Measurements from ENCODE around the gene WDFY4.

Gene WDFY4

DNA sequence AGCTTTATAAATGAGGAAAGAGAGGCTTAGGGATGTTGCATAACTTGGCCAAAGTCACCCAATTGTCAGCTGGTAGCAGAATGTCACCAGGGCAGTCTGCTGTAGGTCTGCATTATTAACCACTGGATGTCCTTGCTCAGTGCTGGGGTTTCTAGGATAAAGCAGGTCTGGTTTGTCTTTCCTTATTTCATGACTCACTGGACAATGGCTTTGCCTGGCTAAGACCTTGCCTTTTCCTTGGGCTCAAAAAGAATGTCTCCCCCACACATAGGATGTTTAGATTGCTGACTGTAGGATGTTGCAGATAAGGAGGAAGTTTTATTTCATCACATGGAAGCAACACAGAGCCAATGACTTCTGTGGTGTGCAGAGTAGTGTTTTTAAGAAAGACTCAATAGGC is 29.4 kb downstream of the WDFY4 start:
- DNase-seq: no peak

DNA sequence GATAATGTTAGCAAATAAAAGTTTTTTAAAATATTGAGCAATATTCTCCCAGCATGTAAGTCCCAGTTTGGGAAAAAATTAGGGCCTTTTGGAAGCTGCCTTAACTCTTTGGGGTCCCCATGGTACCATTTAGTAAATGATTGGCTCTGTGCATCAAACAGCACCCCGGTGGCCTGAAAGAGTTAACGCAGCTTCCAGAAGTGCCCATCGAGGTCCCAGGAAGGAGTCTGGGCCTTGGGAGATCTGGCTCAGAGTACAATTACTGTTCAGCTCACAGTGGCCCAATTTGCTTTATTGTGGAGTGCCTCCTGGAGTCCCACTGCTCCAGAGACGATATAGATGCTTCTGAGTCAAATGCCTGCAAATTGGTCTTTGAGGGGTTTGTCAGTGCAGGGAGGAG is 31.7 kb downstream of the WDFY4 start:
- DNase-seq: no peak

- DNase-seq: no peak
Measured at GRCh38 chr10:48720611-48721010, 35.9 kb downstream of the WDFY4 start.

DNA sequence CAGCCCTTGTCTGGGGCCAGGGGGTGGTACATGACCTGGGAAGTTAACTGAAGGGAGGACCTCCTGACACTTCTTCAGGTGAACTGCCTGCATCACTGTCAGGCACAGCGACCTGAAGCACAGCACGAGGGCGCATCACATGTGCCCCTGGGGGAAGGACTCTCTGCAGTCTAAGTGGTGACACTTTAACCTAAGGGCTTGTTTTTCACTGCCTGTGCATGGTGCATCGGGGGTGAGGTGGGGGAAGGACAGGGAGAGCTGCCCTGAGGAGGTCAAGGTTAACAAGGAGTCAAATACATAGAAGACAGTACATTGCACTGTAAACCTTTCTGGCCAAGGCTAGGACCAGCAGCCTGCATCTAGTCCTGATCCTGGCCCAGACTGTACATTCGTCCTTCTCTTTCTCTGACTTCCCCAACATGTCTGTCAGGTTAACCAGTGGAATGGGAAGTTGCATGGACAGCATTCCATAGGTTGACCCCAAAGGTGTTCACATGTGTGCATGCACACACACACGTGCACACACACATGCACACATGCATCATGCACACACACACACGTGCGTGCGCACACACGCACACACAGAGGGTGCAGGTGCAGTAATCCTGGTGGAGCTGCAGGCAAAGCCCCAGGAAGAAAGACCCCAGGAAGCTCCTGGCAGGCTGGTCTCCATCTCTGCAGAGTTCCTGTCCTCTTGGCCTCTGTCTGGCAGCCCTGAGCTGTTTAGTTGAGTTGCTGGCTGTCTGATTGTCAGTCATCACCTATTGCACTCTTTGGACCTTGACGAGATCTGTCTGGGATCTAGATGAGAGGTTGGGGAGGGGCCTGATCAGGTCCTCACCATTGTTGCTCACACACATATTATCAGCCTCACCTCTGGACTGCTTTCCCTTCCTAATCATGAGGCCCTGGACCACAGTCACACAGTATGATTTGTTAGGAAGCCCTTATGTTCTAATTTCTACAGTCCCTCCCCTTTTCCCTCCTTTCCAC is 37.8 kb downstream of the WDFY4 start:
- DNase-seq: no peak

GRCh38 chr10:48724127-48724526 is 39.5 kb downstream of the WDFY4 start:
- no peak for DNase-seq

DNA sequence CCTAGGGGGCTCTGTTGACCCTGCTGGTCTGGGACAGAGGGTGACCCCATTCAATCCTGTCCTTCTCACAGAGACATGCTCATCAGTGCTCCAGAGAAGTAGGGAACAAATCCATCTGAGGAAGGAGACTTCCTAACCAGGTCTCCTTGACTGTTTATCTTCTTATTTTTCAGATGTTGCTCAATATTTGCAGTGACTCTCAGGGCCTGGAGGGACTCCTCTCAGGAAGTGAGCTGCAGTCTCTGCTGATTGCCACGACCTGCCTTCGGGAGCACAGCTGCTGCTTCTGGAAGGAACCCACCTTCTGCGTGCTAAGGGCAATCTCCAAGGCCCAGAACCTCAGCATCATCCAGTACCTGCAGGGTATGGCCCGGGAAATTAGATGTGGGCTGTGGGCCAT is 41.0 kb downstream of the WDFY4 start:
- no peak for DNase-seq

DNA sequence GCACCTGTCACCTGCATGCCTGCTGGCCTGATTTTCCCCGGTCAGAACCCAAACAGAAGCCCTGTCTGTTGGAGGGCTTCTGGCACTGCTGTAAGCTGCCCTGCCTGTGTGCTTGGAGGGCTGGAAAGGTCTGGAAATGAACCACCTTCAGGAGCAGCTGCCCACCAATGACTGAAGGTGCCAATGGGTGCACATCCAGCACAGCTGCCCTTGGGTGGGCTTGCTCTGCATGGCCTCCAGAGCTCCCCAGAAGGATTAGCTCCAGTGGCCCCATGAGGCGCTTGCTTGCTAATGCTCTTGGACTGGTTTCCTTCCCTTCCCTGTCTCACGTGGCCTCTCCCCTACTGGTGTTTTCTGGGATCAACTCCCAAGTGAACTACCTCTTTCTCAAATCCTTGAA is 43.2 kb downstream of the WDFY4 start:
- DNase-seq: no peak

- DNase-seq: no peak
Measured at GRCh38 chr10:48729222-48729621, 44.5 kb downstream of the WDFY4 start.

DNA sequence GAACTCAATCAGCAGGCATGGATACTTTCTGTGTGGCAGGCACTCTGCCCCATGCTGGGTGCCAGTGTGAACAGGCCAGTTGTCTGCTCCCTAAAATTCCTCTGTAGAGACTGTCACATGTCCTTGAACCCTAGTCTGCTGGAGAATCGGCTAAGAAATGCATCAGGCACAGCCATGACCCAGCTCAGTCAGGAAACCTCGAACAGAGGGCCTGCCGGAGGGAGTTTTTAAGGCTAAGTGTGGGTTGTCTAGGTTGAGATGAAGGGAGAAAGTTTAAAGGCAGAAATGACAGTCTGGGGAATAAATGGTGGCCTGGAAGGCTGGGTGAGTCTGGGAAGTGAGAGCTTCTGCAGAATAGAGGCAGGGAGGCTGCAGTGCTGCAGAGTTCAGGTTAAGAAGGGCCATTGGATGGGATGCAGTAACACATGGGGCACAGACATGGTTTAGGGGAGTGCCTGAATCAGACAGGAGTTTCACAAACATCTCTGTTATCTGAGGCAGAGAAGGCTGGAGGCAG is 45.3 kb downstream of the WDFY4 start:
- DNase-seq: no peak

DNA sequence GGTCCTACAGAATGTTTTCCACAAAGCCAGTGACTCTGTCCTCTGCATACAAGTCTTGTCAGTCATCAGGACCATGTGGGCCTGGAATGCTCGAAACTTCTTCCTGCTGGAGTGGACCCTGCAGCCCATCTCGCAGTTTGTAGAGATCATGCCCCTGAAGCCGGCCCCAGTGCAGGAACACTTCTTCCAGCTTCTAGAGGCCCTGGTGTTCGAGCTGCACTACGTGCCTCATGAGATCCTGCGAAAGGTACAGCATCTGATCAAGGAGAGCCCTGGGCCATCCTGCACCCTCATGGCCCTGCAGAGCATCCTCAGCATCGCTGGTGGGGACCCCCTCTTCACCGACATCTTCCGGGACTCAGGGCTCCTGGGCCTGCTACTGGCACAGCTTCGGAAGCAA is 46.5 kb downstream of the WDFY4 start:
- DNase-seq: no peak

- DNase-seq: no peak
Measured at GRCh38 chr10:48731654-48732053, 47.0 kb downstream of the WDFY4 start.

- DNase-seq: no peak
Measured at GRCh38 chr10:48733329-48733728, 48.7 kb downstream of the WDFY4 start.

DNA sequence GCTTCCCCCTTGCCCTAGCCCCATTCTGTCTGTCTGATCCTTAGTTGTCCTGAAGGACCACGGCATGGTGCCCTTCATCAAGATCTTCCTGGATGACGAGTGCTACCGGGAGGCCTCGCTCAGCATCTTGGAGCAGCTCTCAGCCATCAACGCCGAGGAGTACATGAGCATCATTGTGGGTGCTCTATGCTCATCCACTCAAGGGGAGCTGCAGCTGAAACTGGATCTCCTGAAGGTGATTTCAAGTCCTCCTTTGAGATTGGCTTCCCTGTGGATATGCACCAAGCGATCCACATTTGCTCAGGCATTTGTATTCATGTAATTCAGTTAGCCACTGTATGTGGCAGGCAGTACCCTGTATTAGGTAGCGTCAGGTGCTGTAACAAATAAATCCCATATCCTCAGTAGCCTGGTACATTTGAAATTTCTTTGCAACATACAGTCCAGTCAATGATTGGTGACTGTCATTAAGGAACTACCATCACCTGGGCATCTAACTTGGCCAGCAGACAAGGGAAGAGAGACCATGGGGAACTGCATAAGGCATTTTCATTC is 51.2 kb downstream of the WDFY4 start:
- DNase-seq: no peak

GRCh38 chr10:48736596-48736995 is 51.9 kb downstream of the WDFY4 start:
- DNase-seq: no peak

DNA sequence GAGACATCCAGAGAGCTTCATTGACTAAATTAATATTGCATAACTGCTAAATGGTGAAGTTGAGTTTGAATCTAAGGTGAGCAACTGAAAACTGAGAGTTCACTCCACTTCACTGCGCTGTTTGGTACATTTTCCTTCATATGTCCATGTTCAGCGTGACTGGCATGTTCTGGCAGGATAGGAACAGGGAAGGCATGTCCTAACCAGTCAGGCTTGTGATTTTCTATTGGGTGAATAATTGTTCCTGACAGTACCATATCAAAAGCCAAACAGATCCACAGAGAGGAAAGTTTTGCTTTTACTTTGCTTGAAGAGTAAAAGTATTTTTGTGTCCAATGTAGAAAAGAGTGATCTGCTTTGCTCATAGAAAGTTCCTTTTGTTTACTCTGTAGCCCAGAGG is 53.2 kb downstream of the WDFY4 start:
- no peak for DNase-seq

GRCh38 chr10:48739170-48739569 is 54.5 kb downstream of the WDFY4 start:
- DNase-seq: no peak

GRCh38 chr10:48740015-48740707 is 55.5 kb downstream of the WDFY4 start:
- no peak for DNase-seq

- DNase-seq: no peak
Measured at GRCh38 chr10:48740988-48741387, 56.3 kb downstream of the WDFY4 start.

DNA sequence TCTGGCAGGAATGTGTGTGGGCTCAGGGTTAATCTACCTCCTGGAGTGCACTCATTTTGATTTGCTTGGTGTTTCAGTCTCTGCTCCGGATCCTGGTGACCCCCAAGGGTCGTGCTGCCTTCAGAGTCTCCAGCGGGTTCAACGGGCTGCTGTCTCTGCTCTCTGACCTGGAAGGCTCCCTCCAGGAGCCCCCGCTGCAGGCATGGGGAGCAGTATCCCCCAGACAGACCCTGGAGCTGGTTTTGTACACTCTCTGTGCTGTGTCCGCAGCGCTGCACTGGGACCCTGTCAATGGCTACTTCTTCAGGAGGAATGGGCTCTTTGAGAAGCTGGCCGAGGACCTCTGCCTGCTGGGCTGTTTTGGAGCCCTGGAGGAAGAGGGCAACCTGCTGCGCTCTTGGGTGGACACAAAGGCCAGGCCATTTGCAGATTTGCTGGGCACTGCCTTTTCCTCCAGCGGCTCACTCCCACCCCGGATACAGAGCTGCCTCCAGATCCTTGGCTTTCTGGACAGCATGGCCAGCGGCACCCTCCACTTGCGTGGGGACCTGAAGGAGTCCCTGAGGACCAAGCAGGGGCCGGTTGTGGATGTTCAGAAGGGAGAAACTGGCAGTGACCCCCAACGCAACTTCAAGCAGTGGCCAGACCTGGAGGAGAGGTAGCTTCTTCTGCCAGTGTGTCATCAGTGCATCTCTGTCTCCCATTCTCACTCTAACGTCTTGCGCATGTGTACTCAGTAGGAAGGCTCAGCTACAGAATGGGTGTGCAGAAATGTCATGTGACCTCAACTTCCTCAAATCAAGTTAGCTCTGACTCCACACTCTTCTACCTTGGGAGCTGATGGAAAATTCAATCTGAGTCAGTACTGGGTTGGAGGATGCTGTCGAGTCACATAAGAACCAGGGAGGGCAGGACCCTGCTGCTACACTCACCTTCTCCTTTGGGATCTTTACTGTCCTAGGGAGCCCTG is 58.5 kb downstream of the WDFY4 start:
- no peak for DNase-seq

- DNase-seq: no peak
Measured at GRCh38 chr10:48744587-48744986, 59.9 kb downstream of the WDFY4 start.

DNA sequence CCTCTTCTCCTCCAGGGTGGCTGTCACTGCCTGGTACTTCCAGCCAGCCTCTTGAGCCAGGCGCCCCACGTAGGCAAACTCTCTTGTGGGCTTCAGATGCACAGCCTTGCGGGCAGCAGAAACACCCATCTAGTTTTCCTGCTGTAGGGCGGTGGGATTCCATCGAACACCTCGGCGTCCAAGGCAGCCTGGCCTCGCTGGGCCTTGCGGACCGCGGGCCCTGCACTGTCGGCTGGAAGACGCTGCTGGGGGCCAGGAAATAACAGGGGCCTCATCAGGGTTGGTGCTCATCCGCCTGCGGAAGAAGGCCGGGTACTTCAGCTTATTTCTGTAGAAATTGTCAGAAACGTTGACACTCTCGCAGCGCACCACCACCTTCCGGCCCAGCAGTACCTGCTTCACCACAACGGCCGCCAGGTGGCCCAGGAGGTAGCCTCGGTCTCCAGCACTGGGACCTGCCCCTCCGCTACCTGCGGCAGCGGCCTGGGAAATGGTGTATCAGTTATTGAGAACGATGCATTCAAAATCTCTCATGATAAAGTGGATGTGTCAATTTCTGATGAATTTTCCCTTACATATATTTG is 61.1 kb downstream of the WDFY4 start:
- DNase-seq: no peak

DNA sequence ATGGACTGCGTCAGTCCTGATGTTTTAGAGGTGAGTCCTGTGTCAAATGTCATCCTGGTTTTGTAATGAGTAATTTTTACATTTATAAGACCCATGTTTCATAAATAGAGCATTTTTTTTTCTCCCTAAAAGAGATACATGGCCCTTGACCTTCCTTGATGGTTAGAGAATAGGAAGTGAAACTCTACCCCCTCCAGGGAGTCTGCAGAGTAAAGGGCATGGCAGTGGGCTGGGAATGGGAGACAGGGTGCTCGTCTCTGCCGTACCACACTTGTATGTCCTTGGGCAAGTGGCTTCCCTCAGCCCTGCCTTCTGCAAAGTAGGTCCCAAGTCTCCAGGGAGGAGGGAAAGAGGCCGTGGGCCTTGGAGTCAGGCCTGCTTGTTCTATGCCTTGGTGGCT is 63.9 kb downstream of the WDFY4 start:
- no peak for DNase-seq
